AG04450 (cell line): ENCODE data around the gene NMNAT1. TPM values are rescaled to one million over a fixed set of nuclear protein-coding genes. Genes with fewer than 3 reads are reported as not detected.
"Not testable (repeated sequence)": the region's sequence is repeated elsewhere in the genome, so short reads cannot be mapped to it uniquely, and the experiment has no call there.

Experiments used
- CTCF ChIA-PET: fragments of 300-600, 350-600 bp; formaldehyde crosslinking; extraction: SDS; loops from one replicate; lab custom pipeline; 2022; ENCODE audit warnings: antibody characterized with exemption, inconsistent platforms; lab: Charles Lee
- POLR2A ChIA-PET: fragments of 350-600 bp; formaldehyde crosslinking; extraction: SDS; loops from one replicate; lab custom pipeline; 2021; ENCODE audit warnings: antibody characterized with exemption, inconsistent platforms; lab: Yijun Ruan, JAX
- DNase-seq: peaks from one replicate; pipeline ENCODE4 v3.0.0-alpha.2; 2011; ENCODE audit warnings: low read depth, low spot score
- H3K27ac ChIP-seq: one replicate; pipeline ENCODE4 v1.5.1; 2012; ENCODE audit warnings: low read depth, low read length, control low read depth
- H3K27me3 ChIP-seq: one replicate; pipeline ENCODE4 v1.6.0; 2012; ENCODE audit warnings: low read length; ENCODE audit not compliant: control insufficient read depth, insufficient read depth
- H3K4me3 ChIP-seq: 2 replicates; pipeline ENCODE4 v1.5.1; 2011; ENCODE audit warnings: mild to moderate bottlenecking, low read depth, low read length, control low read depth
- H3K9me3 ChIP-seq: 2 replicates; pipeline ENCODE4 v1.5.1; 2012; ENCODE audit warnings: low read length; ENCODE audit not compliant: control insufficient read depth, insufficient read depth
- polyA plus RNA-seq: library from polyadenylated mRNA; depleted of rRNA; stranded (reverse); fragments of >200 nt; gene quantifications from 2 replicates; pipeline ENCODE4 v1.2.3, GENCODE V29; 2011
- TF ChIP-seq, protein P1 (sequence below): IDR thresholded peaks from 2 replicates; pipeline ENCODE4 v1.5.1; 2011; ENCODE audit warnings: low read depth, low read length, control low read depth, inconsistent platforms

NMNAT1 gene
- polyA plus RNA-seq, 1 experiment = 16.4 TPM

GRCh38 chr1:10014016-10014415, 70.7 kb downstream of the NMNAT1 start:
- TF ChIP-seq, protein P1, sequence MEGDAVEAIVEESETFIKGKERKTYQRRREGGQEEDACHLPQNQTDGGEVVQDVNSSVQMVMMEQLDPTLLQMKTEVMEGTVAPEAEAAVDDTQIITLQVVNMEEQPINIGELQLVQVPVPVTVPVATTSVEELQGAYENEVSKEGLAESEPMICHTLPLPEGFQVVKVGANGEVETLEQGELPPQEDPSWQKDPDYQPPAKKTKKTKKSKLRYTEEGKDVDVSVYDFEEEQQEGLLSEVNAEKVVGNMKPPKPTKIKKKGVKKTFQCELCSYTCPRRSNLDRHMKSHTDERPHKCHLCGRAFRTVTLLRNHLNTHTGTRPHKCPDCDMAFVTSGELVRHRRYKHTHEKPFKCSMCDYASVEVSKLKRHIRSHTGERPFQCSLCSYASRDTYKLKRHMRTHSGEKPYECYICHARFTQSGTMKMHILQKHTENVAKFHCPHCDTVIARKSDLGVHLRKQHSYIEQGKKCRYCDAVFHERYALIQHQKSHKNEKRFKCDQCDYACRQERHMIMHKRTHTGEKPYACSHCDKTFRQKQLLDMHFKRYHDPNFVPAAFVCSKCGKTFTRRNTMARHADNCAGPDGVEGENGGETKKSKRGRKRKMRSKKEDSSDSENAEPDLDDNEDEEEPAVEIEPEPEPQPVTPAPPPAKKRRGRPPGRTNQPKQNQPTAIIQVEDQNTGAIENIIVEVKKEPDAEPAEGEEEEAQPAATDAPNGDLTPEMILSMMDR = no peak
- Histone ChIP-seq H3K27me3 (no peaks in the 10 kb centered on the region), H3K9me3 (no peaks in the 10 kb centered on the region), H3K4me3 (no peak overlapping the region), H3K27ac (no peak overlapping the region)
- ChIA-PET POLR2A (no interaction called here), CTCF (interaction anchor here (0.6 to 0.7 kb wide), 2 partner anchors 33 to 322 kb away, joined by 3 read pairs; no protein-coding TSS in a partner anchor)
- DNase-seq = no peak

GRCh38 chr1:10019561-10019960, 76.3 kb downstream of the NMNAT1 start:
- H3K4me3 ChIP-seq = no peak overlapping the region
- no peak overlapping the region for H3K27ac ChIP-seq
- ChIA-PET POLR2A (interaction anchor here (0.6 to 0.7 kb wide), 2 partner anchors 45 to 70 kb away, joined by 4 to 11 read pairs; no protein-coding TSS in a partner anchor), CTCF (interaction anchor here (0.7 kb wide), 1 partner anchor 26 kb away, joined by 4 read pairs; no protein-coding TSS in a partner anchor)
- DNase-seq = no peak
- H3K9me3 ChIP-seq = no peaks in the 10 kb centered on the region
- TF ChIP-seq, protein P1 = no peak
- H3K27me3 ChIP-seq = no peaks in the 10 kb centered on the region

- ChIA-PET POLR2A (interaction anchor here (0.6 to 1.0 kb wide), 2 partner anchors 10 to 12 kb away, joined by 3 to 4 read pairs; no protein-coding TSS in a partner anchor), CTCF (interaction anchor here (0.7 kb wide), 2 partner anchors 11 to 26 kb away, joined by 3 to 4 read pairs; no protein-coding TSS in a partner anchor)
- Histone ChIP-seq H3K27ac (no peak overlapping the region), H3K4me3 (no peak overlapping the region), H3K27me3 (no peaks in the 10 kb centered on the region), H3K9me3 (no peaks in the 10 kb centered on the region)
- TF ChIP-seq, protein P1 = no peak
- DNase-seq = no peak
Observed at GRCh38 chr1:10020086-10020485, 76.8 kb downstream of the NMNAT1 start.

- not testable (repeated sequence) for H3K27ac ChIP-seq, H3K4me3 ChIP-seq, H3K27me3 ChIP-seq, H3K9me3 ChIP-seq, DNase-seq
- ChIA-PET CTCF (interaction anchor here (0.7 kb wide), 1 partner anchor 10 kb away, joined by 3 read pairs; no protein-coding TSS in a partner anchor), POLR2A (interaction anchor here (0.6 to 1.0 kb wide), 2 partner anchors 11 to 14 kb away, joined by 4 to 10 read pairs; no protein-coding TSS in a partner anchor)
Observed at GRCh38 chr1:10020678-10021077, 77.4 kb downstream of the NMNAT1 start.

GRCh38 chr1:10021992-10022391, 78.7 kb downstream of the NMNAT1 start:
- H3K9me3 ChIP-seq, POLR2A ChIA-PET, CTCF ChIA-PET, H3K27me3 ChIP-seq, H3K4me3 ChIP-seq, DNase-seq, H3K27ac ChIP-seq: not testable (repeated sequence)

DNA sequence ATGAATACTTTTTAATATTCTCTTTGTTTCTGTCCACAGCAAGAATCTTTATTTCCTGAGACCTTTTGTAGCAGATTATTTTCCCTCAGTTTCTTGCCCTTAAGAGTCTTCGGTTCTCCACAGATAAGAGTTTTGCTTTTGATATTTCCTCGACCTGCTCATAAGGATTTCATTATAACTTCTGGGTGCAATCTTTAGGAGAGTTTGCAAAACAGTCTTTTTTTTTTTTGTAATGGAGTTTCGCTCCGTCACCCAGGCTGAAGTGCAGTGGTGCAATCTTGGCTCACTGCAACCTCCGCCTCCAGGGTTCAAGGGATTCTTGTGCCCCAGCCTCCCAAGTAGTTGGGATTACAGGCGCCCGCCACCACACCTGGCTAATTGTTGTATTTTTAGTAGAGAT, 79.4 kb downstream of the NMNAT1 start:
- TF ChIP-seq, protein P1 = no peak
- Histone ChIP-seq H3K27ac (no peak overlapping the region), H3K4me3 (no peak overlapping the region), H3K27me3 (no peaks in the 10 kb centered on the region), H3K9me3 (no peaks in the 10 kb centered on the region)
- ChIA-PET CTCF (no interaction called here), POLR2A (no interaction called here)
- no peak for DNase-seq
